ENCODE data around the gene HRH2.

Gene HRH2

GRCh38 chr5:175747539-175748060 is 89.7 kb downstream of the HRH2 start:
- no peak for DNase-seq (ENCODE audit: extremely low spot score)
- POLR2A ChIA-PET = no interaction called here
- no peak for TF ChIP-seq CTCF (IDR thresholded peaks at IDR 0.05; ENCODE audit: control extremely low read depth, extremely low read depth, low read depth, missing control alignments)
- CTCF ChIA-PET = interaction anchor here (1.0 to 2.1 kb wide), 3 partner anchors 8 to 213 kb away, joined by 3 to 11 read pairs (median 3); no protein-coding TSS in a partner anchor

- ChIA-PET CTCF (interaction anchor here (1.0 to 2.1 kb wide), 3 partner anchors 9 to 214 kb away, joined by 3 to 11 read pairs (median 3); no protein-coding TSS in a partner anchor), POLR2A (no interaction called here)
- DNase-seq (ENCODE audit: extremely low spot score) = no peak
- no peak for TF ChIP-seq CTCF (IDR thresholded peaks at IDR 0.05; ENCODE audit: control extremely low read depth, extremely low read depth, low read depth, missing control alignments)
Observed at GRCh38 chr5:175748650-175749049, 90.8 kb downstream of the HRH2 start.

GRCh38 chr5:175749591-175749990 is 91.7 kb downstream of the HRH2 start:
- ChIA-PET POLR2A (no interaction called here), CTCF (interaction anchor here (2.1 kb wide), 1 partner anchor 20 kb away, joined by 11 read pairs; no protein-coding TSS in a partner anchor)
- no peak for TF ChIP-seq CTCF (IDR thresholded peaks at IDR 0.05; ENCODE audit: control extremely low read depth, extremely low read depth, low read depth, missing control alignments)
- DNase-seq (ENCODE audit: extremely low spot score) = no peak

GRCh38 chr5:175750511-175750931 is 92.7 kb downstream of the HRH2 start:
- ChIA-PET CTCF (no interaction called here), POLR2A (no interaction called here)
- no peak for TF ChIP-seq CTCF (IDR thresholded peaks at IDR 0.05; ENCODE audit: control extremely low read depth, extremely low read depth, low read depth, missing control alignments)
- no peak for DNase-seq (ENCODE audit: extremely low spot score)

GRCh38 chr5:175751369-175751768 is 93.5 kb downstream of the HRH2 start:
- TF ChIP-seq CTCF (IDR thresholded peaks at IDR 0.05; ENCODE audit: control extremely low read depth, extremely low read depth, low read depth, missing control alignments) = no peak
- CTCF ChIA-PET = no interaction called here
- POLR2A ChIA-PET = no interaction called here
- DNase-seq (ENCODE audit: extremely low spot score) = no peak

- CTCF ChIA-PET = interaction anchor here (1.1 kb wide), 1 partner anchor 24 kb away, joined by 4 read pairs; no protein-coding TSS in a partner anchor
Observed at GRCh38 chr5:175752826-175753535, 95.1 kb downstream of the HRH2 start.

More at GRCh38 chr5:175752826-175753535, 95.1 kb downstream of the HRH2 start:
- DNase-seq (ENCODE audit: extremely low spot score) = no peak
- POLR2A ChIA-PET = no interaction called here
- TF ChIP-seq CTCF (IDR thresholded peaks at IDR 0.05; ENCODE audit: control extremely low read depth, extremely low read depth, low read depth, missing control alignments) = no peak

Data from GM10248 (cell line).